NCI-H1105 treated with DMSO at 0.1 percent for 48 hours (cell line): ENCODE data around the gene SLC66A3.

Experiments used
- DNase-seq: peaks from one replicate; lab custom pipeline; 2025; lab: John Stamatoyannopoulos, UW

Gene SLC66A3

GRCh38 chr2:11213975-11214374, 58.7 kb downstream of the SLC66A3 start:
- DNase-seq, result no peak

GRCh38 chr2:11214770-11215169, 59.5 kb downstream of the SLC66A3 start:
- no peak for DNase-seq

DNA sequence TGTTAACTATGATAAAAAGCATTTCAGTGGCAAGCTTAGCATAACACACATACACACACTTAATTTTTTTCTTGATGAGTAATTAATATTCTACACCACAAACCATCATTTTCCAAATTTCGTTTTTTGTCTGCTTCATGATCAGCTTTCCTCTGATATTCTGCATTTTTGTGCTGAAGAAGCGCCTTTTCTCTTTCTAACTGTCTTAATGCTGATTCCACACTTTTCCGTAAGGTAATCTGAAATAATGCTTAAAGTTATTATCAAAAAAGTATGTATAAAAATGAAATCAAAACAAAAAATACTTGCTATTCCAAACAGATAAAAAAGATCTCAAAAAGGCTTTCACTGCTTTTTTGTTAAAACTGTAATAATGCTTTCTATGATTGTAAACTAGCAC, 60.1 kb downstream of the SLC66A3 start:
- DNase-seq, result no peak

- no peak for DNase-seq
These were observed 65.2 kb downstream of the SLC66A3 start for GRCh38 chr2:11220445-11220844.

DNA sequence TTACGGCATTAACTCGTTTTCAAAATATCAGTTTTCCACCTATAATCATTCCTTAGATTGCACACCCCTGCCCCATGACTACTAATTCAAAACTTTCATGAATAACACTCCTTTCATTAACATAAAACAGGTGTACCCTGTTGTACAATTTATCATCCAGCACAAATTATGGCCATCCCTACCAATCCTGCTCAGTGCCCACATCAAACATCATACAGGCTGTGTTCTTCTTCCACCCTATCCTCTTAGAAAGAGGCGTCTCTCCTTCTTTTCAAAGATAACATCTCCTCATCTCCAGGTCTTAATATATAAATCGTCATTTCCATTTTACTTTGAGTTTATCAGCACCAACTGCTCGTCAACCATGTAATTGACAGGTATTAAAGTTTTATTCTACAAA, 67.6 kb downstream of the SLC66A3 start:
- no peak for DNase-seq

- DNase-seq, result no peak
These were observed 69.6 kb downstream of the SLC66A3 start for GRCh38 chr2:11224887-11225286.

GRCh38 chr2:11227595-11227994, 72.3 kb downstream of the SLC66A3 start:
- no peak for DNase-seq
